Gastrocnemius medialis (tissue), 4 donors: Measurements from ENCODE around the gene KCNIP1.

Experiments used
- POLR2A ChIP-seq, 2 donors: fragments of 450-650 bp; IDR thresholded peaks; one replicate each; pipeline ENCODE4 v1.6.1; 2017; ENCODE audit warnings: antibody characterized with exemption in 2 of 2, mild to moderate bottlenecking in 2 of 2, moderate library complexity in 2 of 2
- TF ChIP-seq, protein P1 (sequence below), 5 experiments: fragments of 450-650 bp in 3 of 5; fragments of 200-600 bp in 2 of 5; sonication (generic) in 2 of 5; IDR thresholded peaks in 4 of 5; conservative IDR thresholded peaks in 1 of 5; 1 replicate in 4 of 5; 2 replicates in 1 of 5; pipeline ENCODE4 v1.5.1; 2016 to 2019; ENCODE audit warnings: antibody characterized with exemption in 5 of 5, mild to moderate bottlenecking in 3 of 5, moderate library complexity in 3 of 5

DNA sequence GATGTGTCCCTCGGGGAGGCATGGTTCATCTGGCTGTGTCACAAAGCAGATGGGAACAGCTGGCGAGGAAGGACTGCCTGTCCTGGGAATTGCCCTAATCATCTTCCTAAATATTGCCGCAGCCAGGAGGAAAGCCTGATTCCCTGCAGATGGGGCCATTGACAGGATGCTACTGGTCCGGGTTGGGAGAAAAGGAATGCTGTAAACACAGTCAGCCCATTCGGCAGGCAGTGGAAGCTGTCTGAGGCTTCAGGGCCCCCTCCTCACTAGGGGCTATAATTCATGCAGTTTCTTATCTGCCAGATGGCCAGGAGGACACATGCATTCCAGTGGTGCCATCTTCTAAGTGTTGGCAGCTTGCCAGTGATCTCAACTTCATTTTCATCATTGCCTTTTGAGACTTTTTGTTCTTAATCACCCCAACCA is 110.3 kb downstream of the KCNIP1 start:
- TF ChIP-seq, protein P1, sequence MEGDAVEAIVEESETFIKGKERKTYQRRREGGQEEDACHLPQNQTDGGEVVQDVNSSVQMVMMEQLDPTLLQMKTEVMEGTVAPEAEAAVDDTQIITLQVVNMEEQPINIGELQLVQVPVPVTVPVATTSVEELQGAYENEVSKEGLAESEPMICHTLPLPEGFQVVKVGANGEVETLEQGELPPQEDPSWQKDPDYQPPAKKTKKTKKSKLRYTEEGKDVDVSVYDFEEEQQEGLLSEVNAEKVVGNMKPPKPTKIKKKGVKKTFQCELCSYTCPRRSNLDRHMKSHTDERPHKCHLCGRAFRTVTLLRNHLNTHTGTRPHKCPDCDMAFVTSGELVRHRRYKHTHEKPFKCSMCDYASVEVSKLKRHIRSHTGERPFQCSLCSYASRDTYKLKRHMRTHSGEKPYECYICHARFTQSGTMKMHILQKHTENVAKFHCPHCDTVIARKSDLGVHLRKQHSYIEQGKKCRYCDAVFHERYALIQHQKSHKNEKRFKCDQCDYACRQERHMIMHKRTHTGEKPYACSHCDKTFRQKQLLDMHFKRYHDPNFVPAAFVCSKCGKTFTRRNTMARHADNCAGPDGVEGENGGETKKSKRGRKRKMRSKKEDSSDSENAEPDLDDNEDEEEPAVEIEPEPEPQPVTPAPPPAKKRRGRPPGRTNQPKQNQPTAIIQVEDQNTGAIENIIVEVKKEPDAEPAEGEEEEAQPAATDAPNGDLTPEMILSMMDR (IDR thresholded peaks at IDR 0.05 in 4 of 5, conservative IDR thresholded peaks at IDR 0.05 in 1 of 5): no peak
- TF ChIP-seq POLR2A (IDR thresholded peaks at IDR 0.05): no peak
